Esophagus squamous epithelium (tissue), 4 donors: ENCODE measurements around the gene HNRNPC.

Experiments
- CTCF ChIP-seq, 6 experiments: fragments of 450-650 bp in 4 of 6; fragments of 200-600 bp in 2 of 6; sonication (generic) in 2 of 6; IDR thresholded peaks; one replicate each; pipeline ENCODE4 v1.5.1; 2016 to 2019; ENCODE audit warnings: antibody characterized with exemption in 6 of 6, mild to moderate bottlenecking in 4 of 6, moderate library complexity in 4 of 6
- POLR2A ChIP-seq, 4 donors: fragments of 450-650 bp; IDR thresholded peaks; one replicate each; pipeline ENCODE4 v1.6.1; 2017; ENCODE audit warnings: antibody characterized with exemption in 4 of 4, mild to moderate bottlenecking in 4 of 4, moderate library complexity in 3 of 4

GRCh38 chr14:21309238-21309636 is 40.0 kb upstream of the HNRNPC start:
- TF ChIP-seq CTCF (IDR thresholded peaks at IDR 0.05), result no peak
- no peak for TF ChIP-seq POLR2A (IDR thresholded peaks at IDR 0.05)
